HG02840 (cell line): ENCODE results near the gene FSD1L.
"Not testable (repeated sequence)": the region's sequence is repeated elsewhere in the genome, so short reads cannot be mapped to it uniquely, and the experiment has no call there.

Experiments used
- ATAC-seq: cut with Tn5 transposase; IDR thresholded peaks from one replicate; pipeline ENCODE4 v1.9.1; 2021; ENCODE audit warnings: mild to moderate bottlenecking, moderate library complexity, moderate number of reproducible peaks; ENCODE audit not compliant: unreplicated experiment, low FRiP score

The FSD1L gene

GRCh38 chr9:105535920-105536668 lies 88.3 kb downstream of the FSD1L start:
- ATAC-seq, result peak; percentile 66

GRCh38 chr9:105539452-105539851 lies 91.6 kb downstream of the FSD1L start:
- no peak for ATAC-seq

DNA sequence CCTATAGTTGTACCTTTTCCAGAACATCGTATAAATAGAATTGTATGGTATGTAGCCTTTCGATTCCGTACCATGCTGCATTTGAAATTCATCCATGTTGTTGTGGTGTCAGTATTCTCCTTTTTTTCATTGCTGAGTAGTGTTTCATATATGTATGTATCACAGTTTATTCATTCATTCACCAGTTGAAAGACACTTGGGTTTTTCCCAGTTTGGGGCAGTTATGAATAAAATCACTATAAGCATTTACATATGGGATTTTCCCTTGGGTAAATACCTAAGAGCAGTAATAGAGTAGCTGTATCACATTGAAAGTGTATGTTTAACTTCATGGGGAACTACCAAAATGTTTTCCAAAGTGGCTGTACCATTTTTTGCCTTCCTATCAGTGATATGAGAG lies 94.0 kb downstream of the FSD1L start:
- ATAC-seq, result peak; percentile 91

DNA sequence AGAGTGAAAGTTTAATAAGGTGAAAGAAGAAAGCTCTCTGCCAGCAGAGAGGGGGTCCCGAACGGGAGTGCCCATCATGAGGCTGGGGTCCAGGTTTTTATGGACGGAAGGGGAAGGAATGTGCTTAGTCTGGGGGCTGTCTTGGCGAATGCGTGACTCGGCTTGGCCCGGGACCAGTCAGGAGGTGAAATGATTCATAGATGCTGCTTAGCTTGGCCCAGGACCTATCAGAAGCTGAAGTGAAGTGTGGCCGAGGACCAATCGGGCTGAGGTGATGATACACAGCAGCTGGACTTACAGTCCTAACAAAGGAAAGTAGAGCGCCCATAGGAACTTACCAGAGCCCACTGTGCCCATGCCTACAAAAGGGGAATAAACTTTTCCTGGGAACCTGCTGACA lies 106.2 kb downstream of the FSD1L start:
- ATAC-seq, result no peak

DNA sequence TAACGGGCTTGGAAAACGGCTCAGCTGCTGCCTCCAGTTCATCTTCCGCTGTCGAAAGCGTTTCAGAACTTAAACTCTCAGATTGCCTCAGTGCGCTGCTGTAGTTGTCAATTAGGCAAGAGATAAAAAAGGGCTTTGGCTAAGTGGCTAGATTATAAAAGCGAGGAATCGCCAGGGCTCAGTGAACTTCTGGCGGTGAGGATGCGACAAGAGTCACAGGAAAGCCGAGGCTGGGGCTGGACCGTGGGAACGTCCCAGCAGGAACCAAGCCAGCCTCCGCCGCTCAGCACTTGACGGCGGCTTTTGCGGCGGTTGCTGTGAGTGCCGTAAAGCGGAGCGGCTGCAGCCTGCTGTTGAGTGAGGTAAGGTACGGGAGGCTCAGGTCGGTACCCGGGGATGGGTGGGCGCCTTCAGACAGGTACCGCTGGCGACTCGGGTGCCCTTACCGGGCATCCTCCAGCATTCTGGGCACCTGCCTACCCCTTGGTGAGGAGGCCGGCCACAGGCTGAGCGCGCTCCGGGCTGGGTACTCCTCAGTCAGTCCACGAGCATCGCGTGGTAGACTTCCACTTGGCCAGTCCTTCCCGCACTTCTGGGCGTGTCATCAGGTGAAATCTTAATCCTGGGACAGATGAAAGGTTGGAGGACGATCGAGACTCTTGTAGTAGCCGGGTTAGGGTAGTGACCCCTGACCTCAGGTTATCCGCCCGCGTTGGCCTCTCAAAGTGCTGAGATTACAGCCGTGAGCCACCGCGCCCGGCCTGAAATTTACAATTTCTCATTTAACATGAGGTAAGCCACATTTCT lies 110.2 kb downstream of the FSD1L start, which contains the start of gene FKTN:
Gene FKTN, plus strand, starts transcription at position 328 of the 807 bp plus-strand sequence. CDS start 16,902 bp downstream, outside the sequence.
- ATAC-seq, result peak; percentile 94

DNA sequence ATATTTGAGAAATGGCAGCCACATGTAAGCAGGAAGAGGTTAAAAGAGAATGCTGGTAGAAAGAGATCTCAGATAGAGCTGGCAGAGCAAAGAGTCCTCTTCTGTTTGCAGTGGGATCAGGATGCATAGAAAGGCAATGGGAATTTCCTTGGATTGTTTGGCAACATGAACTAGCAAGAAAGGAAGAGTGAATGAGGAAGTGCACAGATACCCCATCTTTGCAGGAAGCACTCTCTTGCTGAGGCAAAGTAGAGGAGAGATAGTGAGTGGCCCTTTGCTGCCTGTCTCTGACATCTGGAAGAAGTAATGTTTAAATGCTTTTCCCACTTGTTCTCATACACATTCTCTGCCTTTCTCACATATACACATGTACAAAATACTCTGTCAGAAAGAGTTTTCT lies 124.6 kb downstream of the FSD1L start:
- ATAC-seq, result no peak

DNA sequence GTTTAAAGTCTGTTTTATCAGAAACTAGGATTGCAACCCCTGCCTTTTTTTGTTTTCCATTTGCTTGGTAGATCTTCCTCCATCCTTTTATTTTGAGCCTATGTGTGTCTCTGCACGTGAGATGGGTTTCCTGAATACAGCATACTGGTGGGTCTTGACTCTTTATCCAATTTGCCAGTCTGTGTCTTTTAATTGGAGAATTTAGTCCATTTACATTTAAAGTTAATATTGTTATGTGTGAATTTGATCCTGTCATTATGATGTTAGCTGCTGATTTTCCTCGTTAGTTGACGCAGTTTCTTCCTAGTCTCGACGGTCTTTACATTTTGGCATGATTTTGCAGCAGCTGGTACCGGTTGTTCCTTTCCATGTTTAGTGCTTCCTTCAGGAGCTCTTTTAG lies 132.1 kb downstream of the FSD1L start:
- ATAC-seq, result not testable (repeated sequence)

GRCh38 chr9:105581550-105581949 lies 133.7 kb downstream of the FSD1L start:
- not testable (repeated sequence) for ATAC-seq

- ATAC-seq, result no peak
Observed at GRCh38 chr9:105593145-105593544, 145.3 kb downstream of the FSD1L start.
